ENCODE measurements around the gene RAC3.
A peak's percentile ranks its signal among the peaks of the same experiment; 100 is the strongest.

Gene RAC3

GRCh38 chr17:82023447-82024241, 7.8 kb upstream of the RAC3 start:
- Mint-ChIP-seq H3K36me3 (peaks cover 2% of the 10 kb centered on the region), H3K4me1 (ENCODE audit: low read depth) (peaks cover 13% of the 10 kb centered on the region), H3K27me3 (no peaks in the 10 kb centered on the region), H3K27ac (no peak overlapping the region), H3K9me3 (ENCODE audit: low read depth) (no peaks in the 10 kb centered on the region), H3K4me3 (peak overlapping the region; percentile 79)

- H3K4me3 Mint-ChIP-seq, result no peak overlapping the region
- H3K36me3 Mint-ChIP-seq, result peaks cover 2% of the 10 kb centered on the region
- H3K9me3 Mint-ChIP-seq (ENCODE audit: low read depth), result no peaks in the 10 kb centered on the region
- H3K27ac Mint-ChIP-seq, result no peak overlapping the region
- peaks cover 15% of the 10 kb centered on the region for H3K4me1 Mint-ChIP-seq (ENCODE audit: low read depth)
- no peaks in the 10 kb centered on the region for H3K27me3 Mint-ChIP-seq
These were observed 6.6 kb upstream of the RAC3 start for GRCh38 chr17:82024859-82025258.

GRCh38 chr17:82025401-82026107, 5.9 kb upstream of the RAC3 start:
- peaks cover 2% of the 10 kb centered on the region for H3K36me3 Mint-ChIP-seq
- H3K27me3 Mint-ChIP-seq, result no peaks in the 10 kb centered on the region
- H3K27ac Mint-ChIP-seq, result no peak overlapping the region
- peaks cover 14% of the 10 kb centered on the region for H3K4me1 Mint-ChIP-seq (ENCODE audit: low read depth)
- no peaks in the 10 kb centered on the region for H3K9me3 Mint-ChIP-seq (ENCODE audit: low read depth)
- no peak overlapping the region for H3K4me3 Mint-ChIP-seq

GRCh38 chr17:82028246-82028645, 3.2 kb upstream of the RAC3 start:
- H3K27me3 Mint-ChIP-seq, result no peaks in the 10 kb centered on the region
- peaks cover 6% of the 10 kb centered on the region for H3K4me1 Mint-ChIP-seq (ENCODE audit: low read depth)
- H3K27ac Mint-ChIP-seq, result no peak overlapping the region
- no peak overlapping the region for H3K4me3 Mint-ChIP-seq
- no peaks in the 10 kb centered on the region for H3K9me3 Mint-ChIP-seq (ENCODE audit: low read depth)
- peaks cover 2% of the 10 kb centered on the region for H3K36me3 Mint-ChIP-seq

GRCh38 chr17:82028966-82029365, 2.5 kb upstream of the RAC3 start:
- peaks cover 2% of the 10 kb centered on the region for H3K36me3 Mint-ChIP-seq
- no peaks in the 10 kb centered on the region for H3K9me3 Mint-ChIP-seq (ENCODE audit: low read depth)
- H3K4me3 Mint-ChIP-seq, result no peak overlapping the region
- no peak overlapping the region for H3K27ac Mint-ChIP-seq
- peaks cover 3% of the 10 kb centered on the region for H3K4me1 Mint-ChIP-seq (ENCODE audit: low read depth)
- no peaks in the 10 kb centered on the region for H3K27me3 Mint-ChIP-seq

GRCh38 chr17:82029391-82029790, 2.1 kb upstream of the RAC3 start:
- peak overlapping the region; percentile 68 for H3K4me3 Mint-ChIP-seq
- H3K27me3 Mint-ChIP-seq, result no peaks in the 10 kb centered on the region
- no peak overlapping the region for H3K27ac Mint-ChIP-seq
- peaks cover 2% of the 10 kb centered on the region for H3K4me1 Mint-ChIP-seq (ENCODE audit: low read depth)
- no peaks in the 10 kb centered on the region for H3K9me3 Mint-ChIP-seq (ENCODE audit: low read depth)
- H3K36me3 Mint-ChIP-seq, result peaks cover 2% of the 10 kb centered on the region

- Mint-ChIP-seq H3K4me1 (ENCODE audit: low read depth) (peaks cover 4% of the 10 kb centered on the region), H3K27me3 (no peaks in the 10 kb centered on the region), H3K9me3 (ENCODE audit: low read depth) (no peaks in the 10 kb centered on the region), H3K4me3 (peak overlapping the region; percentile 68), H3K27ac (no peak overlapping the region), H3K36me3 (peaks cover 2% of the 10 kb centered on the region)
These were observed 1.4 kb upstream of the RAC3 start for GRCh38 chr17:82029990-82030469.

- Mint-ChIP-seq H3K27me3 (no peaks in the 10 kb centered on the region), H3K27ac (no peak overlapping the region), H3K9me3 (ENCODE audit: low read depth) (no peaks in the 10 kb centered on the region), H3K4me3 (peak overlapping the region; percentile 82), H3K4me1 (ENCODE audit: low read depth) (peaks cover 9% of the 10 kb centered on the region), H3K36me3 (peaks cover 6% of the 10 kb centered on the region)
These were observed 792 bp upstream of the RAC3 start for GRCh38 chr17:82030470-82031302.

GRCh38 chr17:82031885-82032627, 578 bp downstream of the RAC3 start:
- Mint-ChIP-seq H3K27ac (no peak overlapping the region), H3K36me3 (peaks cover 3% of the 10 kb centered on the region), H3K4me1 (ENCODE audit: low read depth) (peaks cover 13% of the 10 kb centered on the region), H3K27me3 (no peaks in the 10 kb centered on the region), H3K9me3 (ENCODE audit: low read depth) (no peaks in the 10 kb centered on the region), H3K4me3 (peak overlapping the region; percentile 30)

GRCh38 chr17:82033359-82034085, 2.0 kb downstream of the RAC3 start:
- H3K4me1 Mint-ChIP-seq (ENCODE audit: low read depth), result peaks cover 18% of the 10 kb centered on the region
- peak overlapping the region; percentile 10 for H3K4me3 Mint-ChIP-seq
- no peaks in the 10 kb centered on the region for H3K9me3 Mint-ChIP-seq (ENCODE audit: low read depth)
- H3K36me3 Mint-ChIP-seq, result peaks cover 3% of the 10 kb centered on the region
- H3K27ac Mint-ChIP-seq, result no peak overlapping the region
- no peaks in the 10 kb centered on the region for H3K27me3 Mint-ChIP-seq

- Mint-ChIP-seq H3K9me3 (ENCODE audit: low read depth) (no peaks in the 10 kb centered on the region), H3K36me3 (peaks cover 3% of the 10 kb centered on the region), H3K27me3 (no peaks in the 10 kb centered on the region), H3K27ac (no peak overlapping the region), H3K4me3 (peak overlapping the region; percentile 17), H3K4me1 (ENCODE audit: low read depth) (peaks cover 24% of the 10 kb centered on the region)
These were observed 3.0 kb downstream of the RAC3 start for GRCh38 chr17:82034371-82035011.

- Mint-ChIP-seq H3K4me1 (ENCODE audit: low read depth) (peaks cover 21% of the 10 kb centered on the region), H3K27me3 (no peaks in the 10 kb centered on the region), H3K9me3 (ENCODE audit: low read depth) (no peaks in the 10 kb centered on the region), H3K4me3 (peak overlapping the region; percentile 75), H3K36me3 (peaks cover 3% of the 10 kb centered on the region), H3K27ac (peak overlapping the region; percentile 28)
These were observed 4.0 kb downstream of the RAC3 start for GRCh38 chr17:82035488-82035887.

GRCh38 chr17:82035956-82036633, 4.6 kb downstream of the RAC3 start:
- no peaks in the 10 kb centered on the region for H3K9me3 Mint-ChIP-seq (ENCODE audit: low read depth)

More at GRCh38 chr17:82035956-82036633, 4.6 kb downstream of the RAC3 start:
- H3K4me3 Mint-ChIP-seq, result peak overlapping the region; percentile 75
- H3K36me3 Mint-ChIP-seq, result peaks cover 3% of the 10 kb centered on the region
- H3K27ac Mint-ChIP-seq, result no peak overlapping the region
- no peaks in the 10 kb centered on the region for H3K27me3 Mint-ChIP-seq
- peaks cover 21% of the 10 kb centered on the region for H3K4me1 Mint-ChIP-seq (ENCODE audit: low read depth)

Measured in activated naive CD8-positive, alpha-beta T cell (primary cell).